Suprapubic skin (tissue), 4 donors: Measurements from ENCODE around the gene PXDC1. TPM values are rescaled to one million over a fixed set of nuclear protein-coding genes. Genes with fewer than 3 reads are reported as not detected.

Source experiments
- DNase-seq, 2 donors: peaks; one replicate each; pipeline ENCODE4 v3.0.0-alpha.2; 2019; ENCODE audit warnings: low spot score in 2 of 2
- H3K27ac ChIP-seq: fragments of 200-600 bp; sonication (generic); one replicate; pipeline ENCODE4 v1.5.1; 2019
- H3K27me3 ChIP-seq: fragments of 200-600 bp; sonication (generic); one replicate; pipeline ENCODE4 v1.5.1; 2019
- H3K36me3 ChIP-seq: fragments of 200-600 bp; sonication (generic); one replicate; pipeline ENCODE4 v1.5.1; 2019
- H3K4me1 ChIP-seq: fragments of 200-600 bp; sonication (generic); one replicate; pipeline ENCODE4 v1.5.1; 2019
- H3K4me3 ChIP-seq: fragments of 200-600 bp; sonication (generic); one replicate; pipeline ENCODE4 v1.5.1; 2019; ENCODE audit warnings: mild to moderate bottlenecking
- H3K9me3 ChIP-seq: fragments of 200-600 bp; sonication (generic); one replicate; pipeline ENCODE4 v1.5.1; 2019
- EP300 ChIP-seq: sonication (generic); formaldehyde crosslinking; IDR thresholded peaks from one replicate; pipeline ENCODE4 v1.6.1; 2017; ENCODE audit warnings: antibody characterized with exemption
- POLR2A ChIP-seq, 2 donors: fragments of 450-650 bp; IDR thresholded peaks; one replicate each; pipeline ENCODE4 v1.6.1; 2017; ENCODE audit warnings: antibody characterized with exemption in 2 of 2, mild to moderate bottlenecking in 2 of 2, moderate library complexity in 2 of 2
- POLR2AphosphoS5 ChIP-seq, 3 donors: sonication (generic); formaldehyde crosslinking; IDR thresholded peaks; one replicate each; pipeline ENCODE4 v1.6.1; 2017; ENCODE audit warnings: antibody characterized with exemption in 3 of 3
- WGBS: methylation state at CpG from one replicate; pipeline ENCODE4 v1.1.5; 2018; 5-methylcytosine and 5-hydroxymethylcytosine counted together
- total RNA-seq, 4 donors: library from RNA; depleted of rRNA; stranded (reverse); fragments of >200 nt; gene quantifications; one replicate each; pipeline ENCODE4 v1.1.0, GENCODE V29; 2016
- TF ChIP-seq, protein P1 (sequence below), 2 donors: fragments of 200-600 bp in 1 of 2; fragments of 450-650 bp in 1 of 2; sonication (generic) in 1 of 2; IDR thresholded peaks; one replicate each; pipeline ENCODE4 v1.5.1; 2016 to 2019; ENCODE audit warnings: antibody characterized with exemption in 2 of 2, mild to moderate bottlenecking in 1 of 2, moderate library complexity in 1 of 2

The PXDC1 gene
- total RNA-seq, 4 donors from 2014 or later, result 63.1 to 108 (median 68.5) TPM

DNA sequence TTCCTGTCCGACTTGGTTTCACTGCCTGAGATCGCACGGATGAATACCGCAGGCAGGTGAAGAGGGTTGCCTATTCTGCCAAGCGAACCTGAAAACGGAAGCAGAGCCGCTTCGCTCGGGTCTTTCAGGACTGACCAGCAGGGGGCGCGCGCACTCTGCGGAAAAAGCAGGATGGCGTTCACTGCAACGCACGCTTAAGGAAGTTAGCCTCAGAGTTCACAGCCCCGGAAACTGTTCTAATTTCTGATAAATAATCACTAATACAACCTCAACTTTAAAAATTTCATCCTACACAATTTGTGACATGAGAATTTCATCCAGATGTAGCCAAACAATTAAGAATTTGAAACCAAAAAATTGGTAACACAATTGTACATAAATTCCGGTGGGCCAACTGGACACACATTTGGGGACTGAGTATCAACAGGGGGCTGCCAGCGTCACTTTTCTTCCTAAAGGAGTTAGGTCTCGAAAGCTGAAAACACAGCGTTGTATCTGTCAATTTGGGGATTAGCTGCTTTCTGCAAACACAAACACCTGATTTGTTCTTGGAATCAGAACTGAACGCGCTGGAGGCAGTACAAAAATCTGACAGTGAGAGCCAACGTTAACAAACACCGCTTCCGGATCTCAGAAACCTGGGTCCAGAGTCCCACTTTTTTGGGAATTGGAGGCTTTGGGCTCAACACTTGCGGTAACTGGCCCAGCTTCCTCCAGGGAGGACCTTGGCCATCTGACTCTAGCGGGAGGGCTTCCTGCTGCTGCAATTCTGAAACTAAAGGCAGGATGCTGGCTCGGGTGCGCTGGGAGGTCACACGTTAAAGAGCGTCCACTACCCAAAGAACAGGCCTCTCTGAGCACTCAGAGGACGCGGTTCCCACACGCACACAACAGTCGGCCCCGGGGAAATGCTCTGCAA lies 8.8 kb downstream of the PXDC1 start:
- peaks cover 12% of the 10 kb centered on the region for H3K36me3 ChIP-seq
- no peaks in the 10 kb centered on the region for H3K27me3 ChIP-seq
- peak; percentile 93 for DNase-seq
- TF ChIP-seq EP300, result no peak
- no peak for TF ChIP-seq POLR2A (IDR thresholded peaks at IDR 0.05)
- TF ChIP-seq, protein P1, sequence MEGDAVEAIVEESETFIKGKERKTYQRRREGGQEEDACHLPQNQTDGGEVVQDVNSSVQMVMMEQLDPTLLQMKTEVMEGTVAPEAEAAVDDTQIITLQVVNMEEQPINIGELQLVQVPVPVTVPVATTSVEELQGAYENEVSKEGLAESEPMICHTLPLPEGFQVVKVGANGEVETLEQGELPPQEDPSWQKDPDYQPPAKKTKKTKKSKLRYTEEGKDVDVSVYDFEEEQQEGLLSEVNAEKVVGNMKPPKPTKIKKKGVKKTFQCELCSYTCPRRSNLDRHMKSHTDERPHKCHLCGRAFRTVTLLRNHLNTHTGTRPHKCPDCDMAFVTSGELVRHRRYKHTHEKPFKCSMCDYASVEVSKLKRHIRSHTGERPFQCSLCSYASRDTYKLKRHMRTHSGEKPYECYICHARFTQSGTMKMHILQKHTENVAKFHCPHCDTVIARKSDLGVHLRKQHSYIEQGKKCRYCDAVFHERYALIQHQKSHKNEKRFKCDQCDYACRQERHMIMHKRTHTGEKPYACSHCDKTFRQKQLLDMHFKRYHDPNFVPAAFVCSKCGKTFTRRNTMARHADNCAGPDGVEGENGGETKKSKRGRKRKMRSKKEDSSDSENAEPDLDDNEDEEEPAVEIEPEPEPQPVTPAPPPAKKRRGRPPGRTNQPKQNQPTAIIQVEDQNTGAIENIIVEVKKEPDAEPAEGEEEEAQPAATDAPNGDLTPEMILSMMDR (IDR thresholded peaks at IDR 0.05), result peak; percentile 85 to 98
- TF ChIP-seq POLR2AphosphoS5 (IDR thresholded peaks at IDR 0.05), result peak in 1 of 3 donors; percentile 20
- WGBS, result 23% methylated on average over 37 of the region's 37 CpGs
- H3K4me1 ChIP-seq, result peaks cover 95% of the 10 kb centered on the region
- no peak overlapping the region for H3K4me3 ChIP-seq
- H3K9me3 ChIP-seq, result no peaks in the 10 kb centered on the region
- peak overlapping the region; percentile 49 for H3K27ac ChIP-seq

DNA sequence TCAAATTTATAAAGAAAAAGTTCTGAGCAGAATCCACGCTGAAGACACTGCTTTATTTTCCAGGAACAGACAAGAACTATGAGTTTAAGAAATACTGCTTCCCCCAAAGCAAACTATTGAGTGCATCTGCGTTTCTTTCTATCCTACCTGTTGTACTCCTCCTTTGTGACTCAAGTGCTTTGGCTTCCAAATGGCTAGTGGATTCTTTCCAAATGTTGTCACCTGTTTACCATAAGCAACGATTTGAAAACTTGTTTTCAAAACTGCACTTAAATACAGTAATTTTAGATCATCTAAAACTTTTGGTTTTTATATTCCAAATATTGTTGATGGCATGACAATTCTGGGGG lies 9.5 kb downstream of the PXDC1 start:
- H3K36me3 ChIP-seq, result peaks cover 18% of the 10 kb centered on the region
- WGBS, result 29% methylated on average over 3 of the region's 3 CpGs
- H3K4me1 ChIP-seq, result peaks cover 88% of the 10 kb centered on the region
- H3K27me3 ChIP-seq, result no peaks in the 10 kb centered on the region
- H3K9me3 ChIP-seq, result no peaks in the 10 kb centered on the region
- peak overlapping the region; percentile 49 for H3K27ac ChIP-seq
- TF ChIP-seq POLR2A (IDR thresholded peaks at IDR 0.05) (no peak), EP300 (no peak), POLR2AphosphoS5 (IDR thresholded peaks at IDR 0.05) (no peak)
- TF ChIP-seq, protein P1 (IDR thresholded peaks at IDR 0.05), result no peak
- no peak overlapping the region for H3K4me3 ChIP-seq
- DNase-seq, result no peak

DNA sequence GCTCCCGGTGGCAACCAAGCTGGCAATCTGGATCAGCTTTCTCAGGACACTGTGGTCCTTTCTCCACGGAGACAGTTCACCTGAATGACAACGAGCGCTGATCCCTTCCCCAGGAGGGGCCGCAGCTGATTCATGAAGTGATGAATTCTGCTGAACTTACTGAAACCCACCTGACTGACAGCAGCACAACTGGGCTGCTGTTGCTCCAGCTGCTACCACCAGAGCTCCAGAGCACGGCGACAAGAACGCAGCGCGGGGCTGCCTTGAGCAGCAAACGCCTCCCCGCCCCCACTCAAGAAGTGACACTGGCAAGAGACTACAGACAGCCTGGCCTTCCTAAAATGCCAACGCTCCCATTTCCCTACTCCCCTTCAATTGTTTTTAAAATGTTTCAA lies 10.0 kb downstream of the PXDC1 start:
- 78% methylated on average over 13 of the region's 13 CpGs for WGBS
- Histone ChIP-seq H3K36me3 (peaks cover 24% of the 10 kb centered on the region), H3K4me3 (no peak overlapping the region), H3K27me3 (no peaks in the 10 kb centered on the region), H3K27ac (peak overlapping the region; percentile 47), H3K9me3 (no peaks in the 10 kb centered on the region), H3K4me1 (peaks cover 82% of the 10 kb centered on the region)
- peak in 1 of 2 donors; percentile 77 for DNase-seq
- TF ChIP-seq POLR2AphosphoS5 (IDR thresholded peaks at IDR 0.05) (no peak), EP300 (no peak), POLR2A (IDR thresholded peaks at IDR 0.05) (no peak)
- TF ChIP-seq, protein P1 (IDR thresholded peaks at IDR 0.05), result no peak

DNA sequence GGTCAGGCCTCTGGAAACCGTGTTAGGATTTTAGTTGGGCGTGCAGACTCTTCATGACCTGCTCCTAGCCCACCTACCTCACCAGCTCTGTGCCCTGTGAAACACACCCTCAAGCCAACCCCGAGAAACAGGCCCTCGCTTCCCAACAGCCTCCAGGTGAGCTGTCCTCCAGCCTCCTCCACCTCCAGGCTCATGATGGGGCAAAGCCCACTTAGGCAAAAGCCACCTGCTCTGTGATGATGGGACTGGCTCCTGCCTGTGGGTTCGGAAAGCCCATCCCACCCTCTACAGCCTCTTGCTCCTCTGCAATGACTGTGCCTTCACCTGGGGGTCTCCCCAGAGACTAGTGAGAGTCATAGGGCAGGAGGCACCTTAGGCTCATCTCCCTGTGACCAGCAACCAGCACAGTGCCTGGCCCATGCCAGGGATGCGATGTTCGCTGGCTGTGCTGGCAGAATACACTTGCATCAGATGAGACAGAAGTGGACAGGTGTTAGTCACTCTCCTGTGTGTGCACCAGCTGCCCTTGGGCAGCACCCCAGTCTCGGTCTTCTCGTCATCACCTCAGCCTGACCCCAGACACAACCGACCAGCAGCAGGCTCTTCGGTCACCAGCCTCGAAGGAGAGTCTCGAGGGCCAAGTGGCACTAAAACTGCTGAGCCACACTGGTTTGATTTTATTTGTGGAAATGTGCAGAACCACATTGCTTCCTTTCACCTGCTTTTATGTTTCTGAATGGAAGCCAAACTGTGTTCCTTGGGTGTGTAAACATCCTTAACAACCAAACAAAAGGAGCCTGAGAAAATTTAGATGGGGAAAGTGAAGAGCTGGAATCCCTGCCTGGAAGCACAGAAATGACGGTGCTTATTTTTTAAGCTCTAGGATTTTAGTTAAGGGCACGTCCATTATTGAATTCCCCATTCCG lies 10.7 kb downstream of the PXDC1 start:
- DNase-seq, result peak in 1 of 2 donors; percentile 66
- H3K27ac ChIP-seq, result peak overlapping the region; percentile 47
- WGBS, result 66% methylated on average over 12 of the region's 16 CpGs

More for the DNA sequence above, 10.7 kb downstream of the PXDC1 start:
- no peaks in the 10 kb centered on the region for H3K9me3 ChIP-seq
- TF ChIP-seq EP300 (no peak), POLR2A (IDR thresholded peaks at IDR 0.05) (no peak), POLR2AphosphoS5 (IDR thresholded peaks at IDR 0.05) (no peak)
- TF ChIP-seq, protein P1 (IDR thresholded peaks at IDR 0.05), result no peak
- H3K27me3 ChIP-seq, result no peaks in the 10 kb centered on the region
- peaks cover 31% of the 10 kb centered on the region for H3K36me3 ChIP-seq
- H3K4me1 ChIP-seq, result peaks cover 76% of the 10 kb centered on the region
- H3K4me3 ChIP-seq, result no peak overlapping the region
